ENCODE results near the gene ZNF205. TPM values are rescaled to one million over a fixed set of nuclear protein-coding genes. Genes with fewer than 3 reads are reported as not detected.

The ZNF205 gene
- total RNA-seq, 2 experiments from 2014 or later: not detected

DNA sequence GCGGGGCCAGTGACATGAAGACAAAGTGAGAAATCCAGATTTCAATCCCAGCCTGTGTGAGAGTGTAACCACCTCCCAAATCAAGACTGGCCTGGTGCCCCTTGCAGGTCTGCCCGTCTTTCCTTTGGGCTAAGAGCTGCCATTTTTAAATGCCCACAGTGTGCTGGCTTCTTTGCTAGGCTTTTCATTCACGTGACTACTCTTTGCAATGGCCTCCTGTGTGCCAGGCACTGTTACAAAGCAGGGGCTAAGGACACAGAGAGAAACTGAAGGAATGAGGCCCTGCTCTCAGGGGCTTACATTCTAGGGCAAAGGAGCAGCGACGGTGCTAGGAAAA lies 13.0 kb upstream of the ZNF205 start:
- ChIA-PET POLR2A (interaction anchor here (1.3 to 9.3 kb wide), 8 partner anchors 18 to 40 kb away, joined by 3 to 91 read pairs (median 8); partner anchors contain the start of genes IL32 and ZNF213), CTCF (interaction anchor here (0.5 to 3.7 kb wide), 4 partner anchors 30 to 75 kb away, joined by 3 to 30 read pairs (median 10); no protein-coding TSS in a partner anchor)
- Histone ChIP-seq H3K27ac (ENCODE audit: low read depth in 1 of 2, low read length in 2 of 2) (peak overlapping the region in 1 of 2 donors; percentile 18), H3K4me3 (ENCODE audit: low read length) (no peak overlapping the region), H3K27me3 (ENCODE audit: control insufficient read depth in 1 of 2, insufficient read depth in 2 of 2, low read length in 2 of 2) (no peaks in the 10 kb centered on the region), H3K9me3 (ENCODE audit: control insufficient read depth in 1 of 2, insufficient read depth in 1 of 2, low read length in 2 of 2) (no peaks in the 10 kb centered on the region), H3K36me3 (ENCODE audit: insufficient read depth, low read length) (no peaks in the 10 kb centered on the region), H3K4me1 (ENCODE audit: insufficient read depth, low read length) (peaks cover 55% of the 10 kb centered on the region)
- H3K4me1 Mint-ChIP-seq (ENCODE audit: low read depth): peaks cover 73% of the 10 kb centered on the region
- H3K27me3 Mint-ChIP-seq: no peaks in the 10 kb centered on the region
- no peak overlapping the region for H3K4me3 Mint-ChIP-seq
- DNase-seq (no peak), ATAC-seq (ENCODE audit: poor library complexity) (no peak)
- H3K27ac Mint-ChIP-seq: no peak overlapping the region
- H3K36me3 Mint-ChIP-seq (ENCODE audit: low read depth): no peaks in the 10 kb centered on the region
- H3K9me3 Mint-ChIP-seq: no peaks in the 10 kb centered on the region
- TF ChIP-seq, protein P1, sequence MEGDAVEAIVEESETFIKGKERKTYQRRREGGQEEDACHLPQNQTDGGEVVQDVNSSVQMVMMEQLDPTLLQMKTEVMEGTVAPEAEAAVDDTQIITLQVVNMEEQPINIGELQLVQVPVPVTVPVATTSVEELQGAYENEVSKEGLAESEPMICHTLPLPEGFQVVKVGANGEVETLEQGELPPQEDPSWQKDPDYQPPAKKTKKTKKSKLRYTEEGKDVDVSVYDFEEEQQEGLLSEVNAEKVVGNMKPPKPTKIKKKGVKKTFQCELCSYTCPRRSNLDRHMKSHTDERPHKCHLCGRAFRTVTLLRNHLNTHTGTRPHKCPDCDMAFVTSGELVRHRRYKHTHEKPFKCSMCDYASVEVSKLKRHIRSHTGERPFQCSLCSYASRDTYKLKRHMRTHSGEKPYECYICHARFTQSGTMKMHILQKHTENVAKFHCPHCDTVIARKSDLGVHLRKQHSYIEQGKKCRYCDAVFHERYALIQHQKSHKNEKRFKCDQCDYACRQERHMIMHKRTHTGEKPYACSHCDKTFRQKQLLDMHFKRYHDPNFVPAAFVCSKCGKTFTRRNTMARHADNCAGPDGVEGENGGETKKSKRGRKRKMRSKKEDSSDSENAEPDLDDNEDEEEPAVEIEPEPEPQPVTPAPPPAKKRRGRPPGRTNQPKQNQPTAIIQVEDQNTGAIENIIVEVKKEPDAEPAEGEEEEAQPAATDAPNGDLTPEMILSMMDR (IDR thresholded peaks at IDR 0.05): no peak
- intact Hi-C loops (cut with DNase I, micrococcal nuclease): loop anchor here in 1 of 2 experiments (2.0 kb wide), 1 partner anchor 23 kb away; no protein-coding TSS in a partner anchor

DNA sequence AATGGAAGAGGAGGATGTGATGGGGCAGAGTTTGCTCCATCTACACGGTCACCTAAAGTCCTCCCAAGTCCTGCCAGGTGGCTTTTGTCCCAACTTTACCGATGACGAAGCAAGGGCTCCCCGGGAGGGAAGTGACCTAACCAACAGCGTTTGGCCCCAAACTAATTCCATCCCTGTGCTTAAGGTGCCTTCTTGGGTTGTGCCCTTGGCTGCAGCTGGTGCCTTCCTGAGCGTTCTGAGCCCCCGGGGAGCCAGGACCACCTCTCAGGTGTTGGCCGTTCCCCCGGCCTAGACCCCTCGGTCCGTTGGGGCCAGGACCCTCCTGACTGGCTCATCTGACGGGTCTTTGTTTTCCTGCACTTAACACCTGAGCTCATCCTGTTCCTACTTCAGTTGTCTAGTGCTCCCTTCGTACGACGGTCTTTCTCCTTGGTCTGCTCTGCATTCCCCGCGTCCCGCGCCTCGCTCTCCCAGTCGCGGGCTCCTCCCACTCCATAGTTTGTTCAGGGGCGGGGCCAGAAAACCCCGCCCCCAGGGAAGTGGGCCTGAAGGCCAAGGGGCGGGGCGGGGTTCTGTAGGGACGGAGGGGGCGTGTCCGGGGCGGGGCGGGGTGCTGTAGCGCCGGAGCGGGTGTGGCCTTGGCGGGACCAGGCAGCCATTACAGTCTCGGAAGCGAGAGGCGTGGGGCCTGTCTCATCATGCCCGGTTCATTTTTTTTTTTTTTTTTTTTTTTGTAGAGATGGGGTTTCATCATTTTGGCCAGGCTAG lies 12.5 kb upstream of the ZNF205 start:
- ChIA-PET POLR2A (interaction anchor here (0.6 to 9.3 kb wide), 9 partner anchors 18 to 59 kb away, joined by 3 to 91 read pairs (median 6); partner anchors contain the start of gene IL32), CTCF (interaction anchor here (0.5 to 3.7 kb wide), 5 partner anchors 19 to 75 kb away, joined by 3 to 30 read pairs (median 4); no protein-coding TSS in a partner anchor)
- no peaks in the 10 kb centered on the region for H3K36me3 ChIP-seq (ENCODE audit: insufficient read depth, low read length)
- H3K27me3 Mint-ChIP-seq: no peaks in the 10 kb centered on the region
- no peaks in the 10 kb centered on the region for H3K9me3 Mint-ChIP-seq
- intact Hi-C loops (cut with DNase I, micrococcal nuclease): loop anchor here (2.0 kb wide), 3 partner anchors 23 to 41 kb away; partner anchors contain the start of gene ZNF213 (in 1 of the 2)
- no peaks in the 10 kb centered on the region for H3K36me3 Mint-ChIP-seq (ENCODE audit: low read depth)
- TF ChIP-seq, protein P1 (IDR thresholded peaks at IDR 0.05): no peak
- H3K4me3 ChIP-seq (ENCODE audit: low read length): peak overlapping the region; percentile 48
- H3K4me3 Mint-ChIP-seq: peak overlapping the region; percentile 82
- H3K4me1 Mint-ChIP-seq (ENCODE audit: low read depth): peaks cover 71% of the 10 kb centered on the region
- no peaks in the 10 kb centered on the region for H3K27me3 ChIP-seq (ENCODE audit: control insufficient read depth in 1 of 2, insufficient read depth in 2 of 2, low read length in 2 of 2)
- peak overlapping the region in 1 of 2 donors; percentile 18 for H3K27ac ChIP-seq (ENCODE audit: low read depth in 1 of 2, low read length in 2 of 2)
- DNase-seq (peak; percentile 78 to 97 (median 88)), ATAC-seq (ENCODE audit: poor library complexity) (peak; percentile 82)
- peaks cover 49% of the 10 kb centered on the region for H3K4me1 ChIP-seq (ENCODE audit: insufficient read depth, low read length)
- H3K27ac Mint-ChIP-seq: peak overlapping the region; percentile 68
- no peaks in the 10 kb centered on the region for H3K9me3 ChIP-seq (ENCODE audit: control insufficient read depth in 1 of 2, insufficient read depth in 1 of 2, low read length in 2 of 2)

DNA sequence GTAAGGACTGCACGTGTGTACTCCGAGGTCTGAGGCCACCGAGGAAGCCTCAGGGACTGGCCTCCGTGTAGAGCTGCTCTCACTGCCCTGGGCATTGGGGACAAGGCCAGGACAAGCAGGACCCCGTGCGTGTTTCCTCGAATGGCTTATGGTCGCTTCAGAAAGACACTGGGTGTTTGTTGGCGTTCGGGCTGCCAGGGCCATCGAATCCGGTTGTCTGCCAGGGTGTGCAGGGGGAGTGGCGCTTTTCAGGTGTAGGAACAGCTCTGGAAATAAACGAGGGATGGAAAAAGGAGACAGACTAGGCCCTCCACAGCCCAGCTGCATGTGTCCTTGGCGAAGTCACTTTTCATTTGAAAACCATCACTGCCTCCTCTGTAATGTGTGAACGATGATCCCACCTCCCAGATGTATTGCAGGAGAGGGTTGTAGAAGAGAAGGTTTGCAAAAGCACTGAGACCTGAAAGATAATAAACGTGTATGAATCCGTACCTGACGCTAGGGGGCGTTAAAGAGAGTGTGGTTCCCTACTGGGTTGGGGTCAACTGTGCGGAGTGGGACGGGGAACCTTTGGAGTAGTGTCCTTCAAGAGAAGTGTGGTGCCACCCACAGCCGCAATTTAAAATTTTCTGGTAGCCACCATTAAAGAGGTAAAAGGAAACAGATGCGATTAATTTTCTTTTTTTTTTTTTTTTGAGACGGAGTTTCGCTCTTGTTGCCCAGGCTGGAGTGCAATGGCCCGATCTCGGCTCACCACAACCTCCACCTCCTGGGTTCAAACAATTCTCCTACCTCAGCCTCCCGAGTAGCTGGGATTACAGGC lies 11.2 kb upstream of the ZNF205 start:
- peak; percentile 28 for ATAC-seq (ENCODE audit: poor library complexity)

More for the DNA sequence above, 11.2 kb upstream of the ZNF205 start:
- Histone ChIP-seq H3K27me3 (ENCODE audit: control insufficient read depth in 1 of 2, insufficient read depth in 2 of 2, low read length in 2 of 2) (no peaks in the 10 kb centered on the region), H3K36me3 (ENCODE audit: insufficient read depth, low read length) (no peaks in the 10 kb centered on the region), H3K9me3 (ENCODE audit: control insufficient read depth in 1 of 2, insufficient read depth in 1 of 2, low read length in 2 of 2) (no peaks in the 10 kb centered on the region), H3K4me3 (ENCODE audit: low read length) (peak overlapping the region; percentile 40), H3K4me1 (ENCODE audit: insufficient read depth, low read length) (peaks cover 44% of the 10 kb centered on the region), H3K27ac (ENCODE audit: low read depth in 1 of 2, low read length in 2 of 2) (no peak overlapping the region)
- TF ChIP-seq, protein P1 (IDR thresholded peaks at IDR 0.05): peak; percentile 78
- ChIA-PET POLR2A (interaction anchor here (0.6 to 9.3 kb wide), 12 partner anchors 8 to 61 kb away, joined by 3 to 91 read pairs (median 3); partner anchors contain the start of genes IL32 and ZNF205), CTCF (interaction anchor here (0.9 to 3.5 kb wide), 4 partner anchors 28 to 49 kb away, joined by 3 to 22 read pairs (median 9); no protein-coding TSS in a partner anchor)
- peaks cover 70% of the 10 kb centered on the region for H3K4me1 Mint-ChIP-seq (ENCODE audit: low read depth)
- peak overlapping the region; percentile 74 for H3K27ac Mint-ChIP-seq
- H3K4me3 Mint-ChIP-seq: peak overlapping the region; percentile 93
- no peaks in the 10 kb centered on the region for H3K27me3 Mint-ChIP-seq
- H3K36me3 Mint-ChIP-seq (ENCODE audit: low read depth): no peaks in the 10 kb centered on the region
- H3K9me3 Mint-ChIP-seq: no peaks in the 10 kb centered on the region
- DNase-seq: peak in 9 of 14 experiments; percentile 24 to 84 (median 44)
- intact Hi-C loops (cut with DNase I, micrococcal nuclease): loop anchor here in 1 of 2 experiments (2.0 kb wide), 2 partner anchors 34 to 42 kb away; partner anchors contain the start of gene ZNF213

Measured in CD4-positive, alpha-beta T cell (primary cell).